ENCODE results near the gene CIDEA. TPM values are rescaled to one million over a fixed set of nuclear protein-coding genes. Genes with fewer than 3 reads are reported as not detected.

CIDEA gene
- total RNA-seq, 1 experiment from 2014 or later: not detected

DNA sequence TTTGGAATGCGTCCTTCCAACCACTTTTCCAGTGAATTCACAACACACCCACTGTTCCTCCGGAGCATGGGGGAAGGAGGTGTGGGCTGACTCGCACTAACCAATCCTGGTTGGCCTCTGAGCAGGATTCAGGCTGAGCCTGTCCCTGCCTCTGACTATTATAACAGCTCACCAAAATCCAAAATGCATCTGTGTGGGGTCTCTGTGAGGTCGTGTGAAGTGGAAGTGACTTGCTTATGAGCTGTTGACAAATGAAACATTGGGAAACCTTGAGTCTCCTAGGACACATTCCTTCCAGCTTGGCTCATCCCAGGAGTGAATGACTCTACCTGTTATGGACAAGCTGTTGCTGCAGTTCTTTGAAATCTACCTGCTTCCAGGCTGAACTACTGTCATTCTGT lies 1.5 kb downstream of the CIDEA start:
- H3K36me3 Mint-ChIP-seq (ENCODE audit: insufficient read depth in 1 of 3, low read depth in 3 of 3): no peaks in the 10 kb centered on the region; a peak in 1 of 7 replicates
- Histone ChIP-seq H4K20me1 (ENCODE audit: control insufficient read depth, insufficient read depth, insufficient read length) (no peaks in the 10 kb centered on the region), H3K9me3 (ENCODE audit: control insufficient read depth, low read depth, low read length) (no peaks in the 10 kb centered on the region), H3T11ph (ENCODE audit: low read length) (no peak overlapping the region), H3K9ac (ENCODE audit: extremely low read depth, insufficient read length, low read length) (no peak overlapping the region), H4K5ac (ENCODE audit: insufficient read length, low read depth, low read length) (no peak overlapping the region), H3K23ac (ENCODE audit: insufficient read length, low read depth, low read length) (no peak overlapping the region), H3K79me1 (ENCODE audit: insufficient read depth, low read depth, low read length, poor library complexity, severe bottlenecking) (no peaks in the 10 kb centered on the region), H2AFZ (ENCODE audit: low read length) (no peak overlapping the region), H3K23me2 (ENCODE audit: insufficient read length, low read depth, low read length, poor library complexity, severe bottlenecking) (peaks cover 13% of the 10 kb centered on the region), H3K14ac (ENCODE audit: insufficient read depth, low read length) (no peak overlapping the region), H3K56ac (ENCODE audit: insufficient read length, low read depth, low read length) (no peak overlapping the region), H2AK5ac (ENCODE audit: insufficient read length, low read length) (no peak overlapping the region), H3K4me1 (ENCODE audit: insufficient read depth, low read length) (peaks cover 6% of the 10 kb centered on the region; the same call in 1 of the 2 replicates), H2BK20ac (ENCODE audit: low read depth, low read length, poor library complexity, severe bottlenecking) (no peak overlapping the region), H2BK15ac (ENCODE audit: low read depth, low read length) (no peak overlapping the region), H2BK120ac (ENCODE audit: low read depth, low read length, poor library complexity, severe bottlenecking) (no peak overlapping the region), H2BK5ac (ENCODE audit: insufficient read length, low read length) (no peak overlapping the region), H3K27ac (ENCODE audit: insufficient read length, low read depth, low read length) (no peak overlapping the region), H3K18ac (ENCODE audit: insufficient read length, low read depth, low read length) (no peak overlapping the region), H3K79me2 (ENCODE audit: insufficient read depth, low read length) (no peaks in the 10 kb centered on the region), H3K4ac (ENCODE audit: low read depth, low read length) (no peak overlapping the region), H3K4me2 (ENCODE audit: insufficient read depth, insufficient read length, low read length) (no peak overlapping the region), H4K91ac (ENCODE audit: insufficient read length, low read depth, low read length) (no peak overlapping the region), H2BK12ac (ENCODE audit: insufficient read length, low read depth, low read length) (no peak overlapping the region), H4K8ac (replicated peaks; ENCODE audit: insufficient read length, low read depth, low read length) (no peak overlapping the region), H3K27me3 (ENCODE audit: insufficient read depth, low read length) (peaks cover 35% of the 10 kb centered on the region)
- no peak for DNase-seq
- H3K27ac Mint-ChIP-seq: no peak overlapping the region
- H3K4me1 Mint-ChIP-seq: peaks cover 23 to 26% of the 10 kb centered on the region in 2 experiments
- peaks cover 79% of the 10 kb centered on the region for H3K27me3 Mint-ChIP-seq (ENCODE audit: low read depth)
- no peaks in the 10 kb centered on the region for H3K9me3 Mint-ChIP-seq
- no peak for TF ChIP-seq CTCF (conservative IDR thresholded peaks at IDR 0.05)
- no CpG with 5 or more reads among the region's 4 CpGs for WGBS (ENCODE audit: extremely low coverage, insufficient read length, low lambda C conversion rate)
- peak overlapping the region in 1 of 2 experiments; percentile 38; a peak in 1 of 5 replicates for H3K4me3 Mint-ChIP-seq
